Measurements from ENCODE around the gene ZBED2. TPM values are rescaled to one million over a fixed set of nuclear protein-coding genes. Genes with fewer than 3 reads are reported as not detected.
A peak's percentile ranks its signal among the peaks of the same experiment; 100 is the strongest.

ZBED2 gene
- polyA plus RNA-seq, 1 experiment, result not detected

DNA sequence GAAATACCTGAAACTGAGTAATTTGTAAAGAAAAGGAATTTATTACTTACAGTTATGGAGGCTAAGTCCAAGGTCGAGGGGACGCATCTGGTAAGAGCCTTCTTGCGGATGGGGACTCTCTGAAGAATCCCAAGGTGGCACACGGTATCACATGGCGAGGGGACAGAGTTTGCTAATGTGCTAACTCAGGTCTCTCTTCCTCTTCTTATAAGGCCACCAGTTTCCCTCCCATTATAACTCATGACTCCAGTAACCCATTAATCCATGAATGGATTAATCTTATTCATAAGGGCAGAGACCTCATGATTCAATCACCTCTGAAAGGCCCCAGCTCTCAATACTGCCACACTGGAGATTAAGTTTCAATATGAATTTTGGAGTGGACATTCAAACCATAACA, 15.7 kb downstream of the ZBED2 start:
- Histone ChIP-seq H3K36me3 (ENCODE audit: control insufficient read depth, insufficient read depth, low read length) (no peaks in the 10 kb centered on the region), H3K4me3 (ENCODE audit: low read depth, low read length) (no peak overlapping the region), H3K27me3 (ENCODE audit: control insufficient read depth, insufficient read depth, low read length) (no peaks in the 10 kb centered on the region)
- no peak for DNase-seq (ENCODE audit: low read depth)
- CTCF ChIA-PET, result interaction anchor here (0.7 to 6.8 kb wide), 6 partner anchors 38 to 137 kb away, joined by 3 to 72 read pairs (median 28); no protein-coding TSS in a partner anchor
- no peak for TF ChIP-seq CTCF (IDR thresholded peaks at IDR 0.05; ENCODE audit: insufficient read depth, low read depth, low read length)
- POLR2A ChIA-PET, result no interaction called here

DNA sequence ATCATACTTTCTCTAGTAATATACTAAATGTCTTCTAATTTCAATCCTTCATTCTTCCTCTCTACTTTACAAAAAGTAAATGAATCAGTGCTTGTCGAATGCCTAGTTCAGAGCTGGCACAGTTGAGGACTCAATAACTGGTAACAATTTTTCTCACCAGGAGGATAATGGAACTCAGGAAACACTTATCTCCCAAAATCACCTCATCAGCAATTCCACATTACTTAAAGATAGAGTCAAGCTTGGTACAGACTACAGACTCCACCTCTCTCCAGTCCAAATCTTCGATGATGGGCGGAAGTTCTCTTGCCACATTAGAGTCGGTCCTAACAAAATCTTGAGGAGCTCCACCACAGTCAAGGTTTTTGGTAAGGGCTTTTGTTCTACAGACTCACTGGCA, 16.3 kb downstream of the ZBED2 start:
- POLR2A ChIA-PET, result no interaction called here
- DNase-seq (ENCODE audit: low read depth), result no peak
- CTCF ChIA-PET, result interaction anchor here (0.7 to 6.8 kb wide), 18 partner anchors 9 to 461 kb away, joined by 3 to 72 read pairs (median 4); no protein-coding TSS in a partner anchor
- TF ChIP-seq CTCF (IDR thresholded peaks at IDR 0.05; ENCODE audit: insufficient read depth, low read depth, low read length), result no peak
- H3K4me3 ChIP-seq (ENCODE audit: low read depth, low read length), result no peak overlapping the region
- H3K36me3 ChIP-seq (ENCODE audit: control insufficient read depth, insufficient read depth, low read length), result no peaks in the 10 kb centered on the region
- H3K27me3 ChIP-seq (ENCODE audit: control insufficient read depth, insufficient read depth, low read length), result no peaks in the 10 kb centered on the region

GRCh38 chr3:111577798-111578685, 17.1 kb downstream of the ZBED2 start:
- peak; percentile 76 for TF ChIP-seq CTCF (IDR thresholded peaks at IDR 0.05; ENCODE audit: insufficient read depth, low read depth, low read length)
- peak; percentile 44 for DNase-seq (ENCODE audit: low read depth)
- POLR2A ChIA-PET, result no interaction called here
- H3K4me3 ChIP-seq (ENCODE audit: low read depth, low read length), result no peak overlapping the region
- no peaks in the 10 kb centered on the region for H3K36me3 ChIP-seq (ENCODE audit: control insufficient read depth, insufficient read depth, low read length)
- CTCF ChIA-PET, result interaction anchor here (0.7 to 6.8 kb wide), 24 partner anchors 9 to 462 kb away, joined by 3 to 72 read pairs (median 3); partner anchors contain the start of gene ABHD10
- no peaks in the 10 kb centered on the region for H3K27me3 ChIP-seq (ENCODE audit: control insufficient read depth, insufficient read depth, low read length)

DNA sequence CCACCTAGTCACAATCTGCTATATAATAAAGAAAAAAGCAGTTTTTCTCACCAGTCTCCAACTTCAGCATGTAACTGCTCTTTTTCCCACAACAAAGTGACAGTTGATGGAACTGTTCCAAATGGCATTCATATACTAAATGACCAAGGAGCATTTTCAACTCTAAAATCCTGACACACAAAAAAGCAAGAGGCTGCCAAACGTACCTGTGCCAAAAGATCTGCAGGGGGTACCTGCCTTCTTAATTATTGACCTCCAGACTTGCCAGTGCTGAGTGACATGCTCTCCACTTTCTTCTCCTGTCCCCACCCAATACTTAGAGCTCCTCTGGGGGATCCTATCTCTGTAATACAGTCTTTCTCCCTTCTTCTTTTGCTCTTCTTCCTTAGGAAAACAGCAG, 18.0 kb downstream of the ZBED2 start:
- ChIA-PET CTCF (interaction anchor here (1.0 to 6.8 kb wide), 8 partner anchors 40 to 436 kb away, joined by 3 to 72 read pairs (median 12); partner anchors contain the start of gene ABHD10), POLR2A (no interaction called here)
- H3K4me3 ChIP-seq (ENCODE audit: low read depth, low read length), result no peak overlapping the region
- no peaks in the 10 kb centered on the region for H3K36me3 ChIP-seq (ENCODE audit: control insufficient read depth, insufficient read depth, low read length)
- no peaks in the 10 kb centered on the region for H3K27me3 ChIP-seq (ENCODE audit: control insufficient read depth, insufficient read depth, low read length)
- DNase-seq (ENCODE audit: low read depth), result no peak
- TF ChIP-seq CTCF (IDR thresholded peaks at IDR 0.05; ENCODE audit: insufficient read depth, low read depth, low read length), result no peak

DNA sequence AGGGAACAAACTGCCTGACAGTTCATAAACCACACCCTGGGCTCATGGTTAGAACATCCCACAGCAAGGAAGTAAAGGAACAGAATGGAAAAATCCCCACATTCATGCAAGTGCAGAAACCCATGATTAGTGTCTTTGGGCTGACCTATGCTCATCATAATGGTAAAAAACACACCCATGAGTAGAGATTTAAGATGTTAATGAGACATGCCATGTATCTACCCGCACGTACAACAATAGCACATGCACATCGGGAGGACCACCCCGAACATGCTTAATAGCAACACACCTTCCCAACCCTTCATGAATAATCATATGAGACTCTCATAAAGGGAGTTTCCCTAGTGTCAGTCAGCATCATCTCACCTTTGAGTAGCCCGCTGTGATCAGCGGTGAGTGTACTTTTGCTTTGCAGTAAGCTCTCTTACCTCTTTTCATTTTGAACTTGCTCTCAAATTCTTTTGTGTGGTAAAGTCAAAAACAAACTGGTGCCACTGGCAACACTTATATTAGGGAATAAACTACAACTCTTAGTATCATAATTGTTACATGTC, 23.2 kb downstream of the ZBED2 start:
- Histone ChIP-seq H3K27me3 (ENCODE audit: control insufficient read depth, insufficient read depth, low read length) (no peaks in the 10 kb centered on the region), H3K4me3 (ENCODE audit: low read depth, low read length) (no peak overlapping the region), H3K36me3 (ENCODE audit: control insufficient read depth, insufficient read depth, low read length) (no peaks in the 10 kb centered on the region)
- CTCF ChIA-PET, result no interaction called here
- TF ChIP-seq CTCF (IDR thresholded peaks at IDR 0.05; ENCODE audit: insufficient read depth, low read depth, low read length), result no peak
- POLR2A ChIA-PET, result no interaction called here
- no peak for DNase-seq (ENCODE audit: low read depth)
